SU-DHL-6 (cell line): ENCODE results near the gene L2HGDH.

Experiments
- CTCF ChIP-seq: fragments of 200-600 bp; sonication (generic); IDR thresholded peaks from one replicate; pipeline ENCODE4 v1.5.1; 2017; ENCODE audit warnings: antibody characterized with exemption, mild to moderate bottlenecking, low read length, moderate library complexity; ENCODE audit not compliant: insufficient read depth, poor library complexity, severe bottlenecking
- EZH2phosphoT487 ChIP-seq: fragments of 200-600 bp; sonication (generic), shearing (Covaris generic); conservative IDR thresholded peaks from 2 replicates; pipeline ENCODE4 v1.6.1; 2018; ENCODE audit warnings: mild to moderate bottlenecking, antibody characterized with exemption, low read length, moderate library complexity, mixed read lengths

- TF ChIP-seq CTCF (no peak), EZH2phosphoT487 (no peak)
Measured at GRCh38 chr14:50233951-50234250, 78.1 kb downstream of the L2HGDH start.
